GM23338 (cell line): Measurements from ENCODE around the gene VPS41.

Experiments
- CREB1 ChIP-seq: fragments of 250-450 bp; sonication (Bioruptor Pico); IDR thresholded peaks from 2 replicates; pipeline ENCODE4 v1.5.0; 2020; ENCODE audit warnings: low read depth, mild to moderate bottlenecking, moderate library complexity
- CTCF ChIP-seq, 2 experiments: fragments of 200-600 bp in 1 of 2; sonication (generic) in 1 of 2; conservative IDR thresholded peaks; 2 replicates each; pipeline versions ENCODE4 v1.5.1 to v1.6.1; 2016 to 2017; ENCODE audit warnings: antibody characterized with exemption in 2 of 2, low read depth in 2 of 2, mild to moderate bottlenecking in 2 of 2, moderate library complexity in 1 of 2
- ETS1 ChIP-seq: IDR thresholded peaks from 2 replicates; pipeline ENCODE4 v1.6.1; 2016; ENCODE audit warnings: antibody characterized with exemption
- EZH2 ChIP-seq: fragments of 200-600 bp; sonication (generic); IDR thresholded peaks from one replicate; pipeline ENCODE4 v1.8.0; 2017; ENCODE audit warnings: antibody characterized with exemption, mild to moderate bottlenecking, low read depth; ENCODE audit not compliant: unreplicated experiment
- EZH2phosphoT487 ChIP-seq: fragments of 200-600 bp; sonication (generic); IDR thresholded peaks from one replicate; pipeline ENCODE4 v1.8.1; 2018; ENCODE audit warnings: antibody characterized with exemption; ENCODE audit not compliant: unreplicated experiment
- JUNB ChIP-seq: IDR thresholded peaks from one replicate; pipeline ENCODE4 v1.6.1; 2016; ENCODE audit warnings: antibody characterized with exemption; ENCODE audit not compliant: unreplicated experiment
- POLR2AphosphoS5 ChIP-seq: IDR thresholded peaks from 2 replicates; pipeline ENCODE4 v1.6.1; 2016; ENCODE audit warnings: antibody characterized with exemption, low read depth
- REST ChIP-seq: IDR thresholded peaks from one replicate; pipeline ENCODE4 v1.6.1; 2018; ENCODE audit warnings: antibody characterized with exemption; ENCODE audit not compliant: unreplicated experiment
- STAT1 ChIP-seq: IDR thresholded peaks from one replicate; pipeline ENCODE4 v1.6.1; 2016; ENCODE audit warnings: antibody characterized with exemption; ENCODE audit not compliant: unreplicated experiment
- ZNF331 ChIP-seq: fragments of 250-450 bp; sonication (Bioruptor Pico); IDR thresholded peaks from 2 replicates; pipeline ENCODE4 v1.5.0; 2020; ENCODE audit warnings: low read depth, mild to moderate bottlenecking, moderate library complexity

GRCh38 chr7:38731215-38731614 is 177.8 kb downstream of the VPS41 start:
- TF ChIP-seq EZH2 (no peak), POLR2AphosphoS5 (no peak), CTCF (conservative IDR thresholded peaks at IDR 0.05; ENCODE audit: low read depth in 2 of 2) (no peak), ETS1 (no peak), CREB1 (CRISPR knock-in tag) (no peak), JUNB (no peak), EZH2phosphoT487 (no peak), REST (no peak), STAT1 (no peak), ZNF331 (CRISPR knock-in tag) (no peak)
